SK-N-SH (cell line): ENCODE results near the gene SSTR4. TPM values are rescaled to one million over a fixed set of nuclear protein-coding genes. Genes with fewer than 3 reads are reported as not detected.

Source experiments
- CTCF ChIA-PET: fragments of 300-600, 350-600 bp; formaldehyde crosslinking; extraction: SDS; loops from one replicate; lab custom pipeline; 2021; lab: Yijun Ruan, JAX
- POLR2A ChIA-PET: fragments of 350-600 bp; sonication (Branson Sonifier 250); formaldehyde crosslinking; extraction: SDS; loops from one replicate; lab custom pipeline; 2020; ENCODE audit warnings: antibody characterized with exemption, inconsistent platforms; lab: Yijun Ruan, JAX
- DNase-seq: peaks from one replicate; pipeline ENCODE4 v3.0.0; 2012
- H2AFZ ChIP-seq: fragments of 200-600 bp; sonication (generic); 2 replicates; pipeline ENCODE4 v1.8.1; 2016; ENCODE audit warnings: antibody characterized with exemption, mild to moderate bottlenecking, low read depth
- H3F3A ChIP-seq: fragments of 200-600 bp; sonication (generic); replicated peaks from 2 replicates; pipeline ENCODE3; 2016; ENCODE audit warnings: antibody characterized with exemption, mild to moderate bottlenecking; ENCODE audit not compliant: insufficient read depth
- H3K27ac ChIP-seq, 2 experiments: fragments of 200-500 bp in 1 of 2; fragments of 200-600 bp in 1 of 2; sonication (Bioruptor generic) in 1 of 2; sonication (generic), shearing (Covaris generic) in 1 of 2; 2 replicates each; pipeline versions ENCODE4 v1.5.1 to v1.6.1; 2014 to 2016; ENCODE audit warnings: low read depth in 2 of 2, inconsistent platforms in 1 of 2, low read length in 1 of 2, mild to moderate bottlenecking in 1 of 2, mixed read lengths in 1 of 2
- H3K27me3 ChIP-seq: fragments of 200-600 bp; sonication (generic), shearing (Covaris generic); 2 replicates; pipeline ENCODE4 v1.6.1; 2016; ENCODE audit warnings: mixed run types; ENCODE audit not compliant: insufficient read depth
- H3K36me3 ChIP-seq, 2 experiments: fragments of 200-500 bp in 1 of 2; fragments of 200-600 bp in 1 of 2; sonication (Bioruptor generic) in 1 of 2; sonication (generic) in 1 of 2; replicated peaks in 1 of 2; 2 replicates each; pipeline versions ENCODE3 to v1.5.1; 2014 to 2016; ENCODE audit warnings: low read length in 1 of 2, mild to moderate bottlenecking in 1 of 2; ENCODE audit not compliant: insufficient read depth in 2 of 2, control insufficient read depth in 1 of 2
- H3K4me1 ChIP-seq, 2 experiments: fragments of 200-500 bp in 1 of 2; fragments of 200-600 bp in 1 of 2; sonication (Bioruptor generic) in 1 of 2; sonication (generic), shearing (Covaris generic) in 1 of 2; 2 replicates each; pipeline versions ENCODE4 v1.5.1 to v1.6.1; 2014 to 2016; ENCODE audit warnings: low read depth in 1 of 2, low read length in 1 of 2, mixed run types in 1 of 2; ENCODE audit not compliant: insufficient read depth in 2 of 2, control insufficient read depth in 1 of 2
- H3K4me2 ChIP-seq: fragments of 200-600 bp; sonication (generic), shearing (Covaris generic); 2 replicates; pipeline ENCODE4 v1.6.1; 2017; ENCODE audit warnings: mixed run types
- H3K4me3 ChIP-seq, 2 experiments: fragments of 200-500 bp in 1 of 2; fragments of 200-600 bp in 1 of 2; sonication (Bioruptor generic) in 1 of 2; sonication (generic), shearing (Covaris generic) in 1 of 2; 2 replicates each; pipeline versions ENCODE4 v1.5.1 to v1.8.1; 2014 to 2016; ENCODE audit warnings: low read depth in 2 of 2, inconsistent platforms in 1 of 2, low read length in 1 of 2, mild to moderate bottlenecking in 1 of 2, mixed read lengths in 1 of 2, moderate library complexity in 1 of 2
- H3K79me2 ChIP-seq: fragments of 200-600 bp; sonication (generic); 2 replicates; pipeline ENCODE4 v1.8.1; 2017; ENCODE audit warnings: mild to moderate bottlenecking; ENCODE audit not compliant: insufficient read depth
- H3K9ac ChIP-seq: fragments of 200-600 bp; sonication (generic); 2 replicates; pipeline ENCODE4 v1.6.1; 2017; ENCODE audit warnings: mixed run types
- H3K9me2 ChIP-seq: fragments of 200-600 bp; sonication (generic); 2 replicates; pipeline ENCODE4 v1.6.1; 2017; ENCODE audit warnings: mixed run types
- H3K9me3 ChIP-seq: fragments of 200-600 bp; sonication (generic); 2 replicates; pipeline ENCODE4 v1.6.1; 2017; ENCODE audit warnings: mixed run types, mild to moderate bottlenecking, moderate library complexity
- H4K20me1 ChIP-seq: fragments of 200-600 bp; sonication (generic); 2 replicates; pipeline ENCODE4 v1.6.1; 2017; ENCODE audit warnings: mild to moderate bottlenecking, mixed run types; ENCODE audit not compliant: insufficient read depth
- CHD2 ChIP-seq: fragments of 150-350 bp; IDR thresholded peaks from 2 replicates; pipeline ENCODE4 v1.6.1; 2018; ENCODE audit warnings: low read length; ENCODE audit not compliant: partially characterized antibody
- ELF1 ChIP-seq: IDR thresholded peaks from 2 replicates; pipeline ENCODE4 v1.4.0; 2012
- FOXM1 ChIP-seq: IDR thresholded peaks from 2 replicates; pipeline ENCODE4 v1.4.0; 2012; ENCODE audit warnings: low read depth, mild to moderate bottlenecking
- GATA2 ChIP-seq: sonication (generic); formaldehyde crosslinking; IDR thresholded peaks from 2 replicates; pipeline ENCODE4 v1.5.0; 2020; ENCODE audit warnings: mild to moderate bottlenecking, missing genetic modification reagents
- JUND ChIP-seq: IDR thresholded peaks from 2 replicates; pipeline ENCODE4 v1.4.0; 2012
- NFIC ChIP-seq: IDR thresholded peaks from 2 replicates; pipeline ENCODE4 v1.4.0; 2012; ENCODE audit warnings: borderline replicate concordance
- NRF1 ChIP-seq: IDR thresholded peaks from 2 replicates; pipeline ENCODE4 v1.6.1; 2012; ENCODE audit warnings: low read depth, mild to moderate bottlenecking, low read length
- POLR2AphosphoS5 ChIP-seq: IDR thresholded peaks from 2 replicates; pipeline ENCODE4 v1.6.1; 2012; ENCODE audit warnings: low read depth, low read length
- RAD21 ChIP-seq: IDR thresholded peaks from 2 replicates; pipeline ENCODE4 v1.6.1; 2012; ENCODE audit warnings: mild to moderate bottlenecking, low read length
- RFX5 ChIP-seq: IDR thresholded peaks from 2 replicates; pipeline ENCODE4 v1.6.1; 2012; ENCODE audit warnings: mild to moderate bottlenecking, improper control_type of control experiment, low read length
- RXRA ChIP-seq: IDR thresholded peaks from 2 replicates; pipeline ENCODE4 v1.4.0; 2012; ENCODE audit warnings: low read depth, mild to moderate bottlenecking, borderline replicate concordance
- SMC3 ChIP-seq: IDR thresholded peaks from 2 replicates; pipeline ENCODE4 v1.6.1; 2012; ENCODE audit warnings: low read depth, low read length, improper control_type of control experiment
- TAF1 ChIP-seq: IDR thresholded peaks from 2 replicates; pipeline ENCODE4 v1.6.1; 2012; ENCODE audit warnings: low read depth, mild to moderate bottlenecking, low read length, moderate library complexity, borderline replicate concordance
- WGBS: methylation state at CpG from one replicate; pipeline ENCODE4 v1.1.6; 2017; ENCODE audit warnings: low lambda C conversion rate; 5-methylcytosine and 5-hydroxymethylcytosine counted together
- polyA plus RNA-seq, 3 experiments: library from polyadenylated mRNA; depleted of rRNA; stranded (reverse); fragments of >200 nt; gene quantifications; 2 replicates each; pipeline ENCODE4 v1.2.3, GENCODE V29; 2012
- TF ChIP-seq, protein P1 (sequence below): fragments of 150-350 bp; IDR thresholded peaks from 2 replicates; pipeline ENCODE4 v1.6.1; 2016; ENCODE audit warnings: mild to moderate bottlenecking, low read depth, low read length
- TF ChIP-seq, protein P2 (sequence below): IDR thresholded peaks from 2 replicates; pipeline ENCODE4 v1.4.0; 2012; ENCODE audit warnings: low read depth
- TF ChIP-seq, protein P3 (sequence below): IDR thresholded peaks from 2 replicates; pipeline ENCODE4; 2012
- TF ChIP-seq, protein P4 (sequence below): IDR thresholded peaks from 2 replicates; pipeline ENCODE4 v1.4.0; 2012; ENCODE audit warnings: low read depth, borderline replicate concordance
- TF ChIP-seq, protein P5 (sequence below): IDR thresholded peaks from 2 replicates; pipeline ENCODE4 v1.6.1; 2012; ENCODE audit warnings: mild to moderate bottlenecking, low read depth, low read length, moderate library complexity
- TF ChIP-seq, protein P6 (sequence below): IDR thresholded peaks from 2 replicates; pipeline ENCODE4 v1.4.0; 2012; ENCODE audit warnings: low read depth, borderline replicate concordance

SSTR4 gene
- polyA plus RNA-seq, 1 of the 3 experiments (the other 2 are of a cell fraction): not detected

DNA sequence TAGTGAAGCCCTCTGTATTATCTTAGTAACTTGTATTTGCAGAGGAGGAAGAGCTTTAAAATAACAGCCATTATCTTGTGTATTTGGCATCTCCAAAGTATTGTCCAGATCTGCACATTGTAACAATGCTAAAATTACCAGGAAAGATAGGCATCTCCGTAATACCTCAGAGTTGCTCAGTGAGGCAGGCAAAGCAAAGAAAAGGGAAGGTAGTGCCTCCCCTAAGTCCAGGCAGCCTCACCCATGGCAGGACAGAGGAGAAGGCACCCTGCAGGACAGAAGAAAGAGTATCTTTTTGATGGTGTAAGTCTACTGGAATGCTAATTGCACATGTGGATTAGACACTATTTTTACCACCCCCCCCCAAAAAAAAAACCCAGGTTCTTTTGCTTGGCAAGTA is 13.6 kb upstream of the SSTR4 start:
- Histone ChIP-seq H3K9me3 (no peaks in the 10 kb centered on the region), H3K4me1 (no peaks in the 10 kb centered on the region), H3K9me2 (no peaks in the 10 kb centered on the region), H3K4me2 (no peak overlapping the region), H3K36me3 (no peaks in the 10 kb centered on the region), H3K27ac (no peak overlapping the region), H3K4me3 (no peak overlapping the region), H2AFZ (no peak overlapping the region), H3K27me3 (peaks cover 20% of the 10 kb centered on the region; the same call in 1 of the 2 replicates), H4K20me1 (no peaks in the 10 kb centered on the region), H3F3A (no peaks in the 10 kb centered on the region), H3K79me2 (no peaks in the 10 kb centered on the region), H3K9ac (no peak overlapping the region)
- DNase-seq: no peak
- TF ChIP-seq, protein P1, sequence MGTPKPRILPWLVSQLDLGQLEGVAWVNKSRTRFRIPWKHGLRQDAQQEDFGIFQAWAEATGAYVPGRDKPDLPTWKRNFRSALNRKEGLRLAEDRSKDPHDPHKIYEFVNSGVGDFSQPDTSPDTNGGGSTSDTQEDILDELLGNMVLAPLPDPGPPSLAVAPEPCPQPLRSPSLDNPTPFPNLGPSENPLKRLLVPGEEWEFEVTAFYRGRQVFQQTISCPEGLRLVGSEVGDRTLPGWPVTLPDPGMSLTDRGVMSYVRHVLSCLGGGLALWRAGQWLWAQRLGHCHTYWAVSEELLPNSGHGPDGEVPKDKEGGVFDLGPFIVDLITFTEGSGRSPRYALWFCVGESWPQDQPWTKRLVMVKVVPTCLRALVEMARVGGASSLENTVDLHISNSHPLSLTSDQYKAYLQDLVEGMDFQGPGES: no peak
- no peak for TF ChIP-seq SMC3
- TF ChIP-seq RXRA: no peak
- no peak for TF ChIP-seq GATA2 (CRISPR knock-in tag)
- no peak for TF ChIP-seq RFX5
- TF ChIP-seq, protein P2, sequence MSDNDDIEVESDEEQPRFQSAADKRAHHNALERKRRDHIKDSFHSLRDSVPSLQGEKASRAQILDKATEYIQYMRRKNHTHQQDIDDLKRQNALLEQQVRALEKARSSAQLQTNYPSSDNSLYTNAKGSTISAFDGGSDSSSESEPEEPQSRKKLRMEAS: no peak
- no peak for TF ChIP-seq RAD21
- TF ChIP-seq, protein P3, sequence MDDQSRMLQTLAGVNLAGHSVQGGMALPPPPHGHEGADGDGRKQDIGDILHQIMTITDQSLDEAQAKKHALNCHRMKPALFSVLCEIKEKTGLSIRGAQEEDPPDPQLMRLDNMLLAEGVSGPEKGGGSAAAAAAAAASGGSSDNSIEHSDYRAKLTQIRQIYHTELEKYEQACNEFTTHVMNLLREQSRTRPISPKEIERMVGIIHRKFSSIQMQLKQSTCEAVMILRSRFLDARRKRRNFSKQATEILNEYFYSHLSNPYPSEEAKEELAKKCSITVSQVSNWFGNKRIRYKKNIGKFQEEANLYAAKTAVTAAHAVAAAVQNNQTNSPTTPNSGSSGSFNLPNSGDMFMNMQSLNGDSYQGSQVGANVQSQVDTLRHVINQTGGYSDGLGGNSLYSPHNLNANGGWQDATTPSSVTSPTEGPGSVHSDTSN: no peak
- TF ChIP-seq, protein P4, sequence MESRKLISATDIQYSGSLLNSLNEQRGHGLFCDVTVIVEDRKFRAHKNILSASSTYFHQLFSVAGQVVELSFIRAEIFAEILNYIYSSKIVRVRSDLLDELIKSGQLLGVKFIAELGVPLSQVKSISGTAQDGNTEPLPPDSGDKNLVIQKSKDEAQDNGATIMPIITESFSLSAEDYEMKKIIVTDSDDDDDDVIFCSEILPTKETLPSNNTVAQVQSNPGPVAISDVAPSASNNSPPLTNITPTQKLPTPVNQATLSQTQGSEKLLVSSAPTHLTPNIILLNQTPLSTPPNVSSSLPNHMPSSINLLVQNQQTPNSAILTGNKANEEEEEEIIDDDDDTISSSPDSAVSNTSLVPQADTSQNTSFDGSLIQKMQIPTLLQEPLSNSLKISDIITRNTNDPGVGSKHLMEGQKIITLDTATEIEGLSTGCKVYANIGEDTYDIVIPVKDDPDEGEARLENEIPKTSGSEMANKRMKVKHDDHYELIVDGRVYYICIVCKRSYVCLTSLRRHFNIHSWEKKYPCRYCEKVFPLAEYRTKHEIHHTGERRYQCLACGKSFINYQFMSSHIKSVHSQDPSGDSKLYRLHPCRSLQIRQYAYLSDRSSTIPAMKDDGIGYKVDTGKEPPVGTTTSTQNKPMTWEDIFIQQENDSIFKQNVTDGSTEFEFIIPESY: no peak
- no peak for TF ChIP-seq NRF1
- TF ChIP-seq JUND: no peak
- TF ChIP-seq, protein P5, sequence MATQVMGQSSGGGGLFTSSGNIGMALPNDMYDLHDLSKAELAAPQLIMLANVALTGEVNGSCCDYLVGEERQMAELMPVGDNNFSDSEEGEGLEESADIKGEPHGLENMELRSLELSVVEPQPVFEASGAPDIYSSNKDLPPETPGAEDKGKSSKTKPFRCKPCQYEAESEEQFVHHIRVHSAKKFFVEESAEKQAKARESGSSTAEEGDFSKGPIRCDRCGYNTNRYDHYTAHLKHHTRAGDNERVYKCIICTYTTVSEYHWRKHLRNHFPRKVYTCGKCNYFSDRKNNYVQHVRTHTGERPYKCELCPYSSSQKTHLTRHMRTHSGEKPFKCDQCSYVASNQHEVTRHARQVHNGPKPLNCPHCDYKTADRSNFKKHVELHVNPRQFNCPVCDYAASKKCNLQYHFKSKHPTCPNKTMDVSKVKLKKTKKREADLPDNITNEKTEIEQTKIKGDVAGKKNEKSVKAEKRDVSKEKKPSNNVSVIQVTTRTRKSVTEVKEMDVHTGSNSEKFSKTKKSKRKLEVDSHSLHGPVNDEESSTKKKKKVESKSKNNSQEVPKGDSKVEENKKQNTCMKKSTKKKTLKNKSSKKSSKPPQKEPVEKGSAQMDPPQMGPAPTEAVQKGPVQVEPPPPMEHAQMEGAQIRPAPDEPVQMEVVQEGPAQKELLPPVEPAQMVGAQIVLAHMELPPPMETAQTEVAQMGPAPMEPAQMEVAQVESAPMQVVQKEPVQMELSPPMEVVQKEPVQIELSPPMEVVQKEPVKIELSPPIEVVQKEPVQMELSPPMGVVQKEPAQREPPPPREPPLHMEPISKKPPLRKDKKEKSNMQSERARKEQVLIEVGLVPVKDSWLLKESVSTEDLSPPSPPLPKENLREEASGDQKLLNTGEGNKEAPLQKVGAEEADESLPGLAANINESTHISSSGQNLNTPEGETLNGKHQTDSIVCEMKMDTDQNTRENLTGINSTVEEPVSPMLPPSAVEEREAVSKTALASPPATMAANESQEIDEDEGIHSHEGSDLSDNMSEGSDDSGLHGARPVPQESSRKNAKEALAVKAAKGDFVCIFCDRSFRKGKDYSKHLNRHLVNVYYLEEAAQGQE: no peak
- TF ChIP-seq FOXM1: no peak
- TF ChIP-seq POLR2AphosphoS5: no peak
- no peak for TF ChIP-seq TAF1
- TF ChIP-seq NFIC: no peak
- TF ChIP-seq CHD2: no peak
- no peak for TF ChIP-seq ELF1
- TF ChIP-seq, protein P6, sequence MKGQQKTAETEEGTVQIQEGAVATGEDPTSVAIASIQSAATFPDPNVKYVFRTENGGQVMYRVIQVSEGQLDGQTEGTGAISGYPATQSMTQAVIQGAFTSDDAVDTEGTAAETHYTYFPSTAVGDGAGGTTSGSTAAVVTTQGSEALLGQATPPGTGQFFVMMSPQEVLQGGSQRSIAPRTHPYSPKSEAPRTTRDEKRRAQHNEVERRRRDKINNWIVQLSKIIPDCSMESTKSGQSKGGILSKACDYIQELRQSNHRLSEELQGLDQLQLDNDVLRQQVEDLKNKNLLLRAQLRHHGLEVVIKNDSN: no peak
- CTCF ChIA-PET: interaction anchor here (0.9 kb wide), 1 partner anchor 687 kb away, joined by 3 read pairs; no protein-coding TSS in a partner anchor
- WGBS: 28% methylated on average over 1 of the region's 1 CpG
- POLR2A ChIA-PET: no interaction called here
